Measurements from ENCODE around the gene APIP. TPM values are rescaled to one million over a fixed set of nuclear protein-coding genes. Genes with fewer than 3 reads are reported as not detected.

The APIP gene
- polyA plus RNA-seq, 1 donor (not counting 4 experiments of a cell fraction or from before 2014, with no cell fraction given) = 10.9 TPM

DNA sequence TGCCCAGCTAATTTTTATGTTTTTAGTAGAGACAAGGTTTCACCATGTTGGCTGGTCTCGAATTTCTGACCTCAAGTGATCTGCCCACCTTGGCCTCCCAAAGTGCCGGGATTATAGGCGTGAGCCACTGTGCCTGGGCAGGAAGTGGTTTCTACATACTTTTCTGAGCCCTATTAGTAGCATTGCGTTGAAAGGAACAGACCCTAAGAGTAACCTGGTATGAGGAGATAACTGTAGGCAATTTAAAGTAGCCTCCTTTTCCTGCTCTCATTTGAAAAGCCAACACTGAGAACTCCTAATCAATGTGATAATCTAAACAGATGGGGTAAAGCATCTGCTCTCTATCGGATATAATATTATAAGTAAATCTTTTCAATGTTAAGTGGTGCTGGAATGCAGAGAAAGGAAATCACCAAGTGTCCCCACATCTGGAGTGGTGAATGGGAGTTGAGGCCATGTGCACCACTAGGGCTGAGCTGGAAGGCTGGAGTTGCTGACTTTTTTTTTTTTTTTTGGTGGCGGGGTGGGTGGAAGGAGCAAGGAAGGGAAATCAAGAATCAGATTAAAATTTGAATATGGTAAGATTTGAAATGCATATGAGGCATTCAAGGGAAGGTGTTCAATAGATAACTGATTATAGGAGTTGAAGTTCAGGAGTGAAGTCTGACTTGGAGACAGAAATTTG, 20.9 kb upstream of the APIP start:
- H2AFZ ChIP-seq (ENCODE audit: control insufficient read depth, low read length) = no peak overlapping the region
- peaks cover 0 to 4% of the 10 kb centered on the region in 2 experiments for H3K36me3 ChIP-seq (ENCODE audit: control insufficient read depth in 2 of 2, extremely low read depth in 1 of 2, insufficient read depth in 2 of 2, low read length in 2 of 2)
- no peaks in the 10 kb centered on the region for H3K9me3 ChIP-seq (ENCODE audit: control insufficient read depth, low read depth, low read length)
- no peaks in the 10 kb centered on the region for H4K20me1 ChIP-seq (ENCODE audit: control insufficient read depth, extremely low read depth, insufficient read depth, low read length)
- H3K79me2 ChIP-seq (ENCODE audit: control insufficient read depth, insufficient read depth, low read length) = peaks cover 5% of the 10 kb centered on the region
- no peaks in the 10 kb centered on the region for H3K4me1 ChIP-seq (ENCODE audit: control insufficient read depth, extremely low read depth, insufficient read depth, low read length)
- no peak for TF ChIP-seq EZH2 (IDR thresholded peaks at IDR 0.05; ENCODE audit: low read length)
- TF ChIP-seq, protein P1, sequence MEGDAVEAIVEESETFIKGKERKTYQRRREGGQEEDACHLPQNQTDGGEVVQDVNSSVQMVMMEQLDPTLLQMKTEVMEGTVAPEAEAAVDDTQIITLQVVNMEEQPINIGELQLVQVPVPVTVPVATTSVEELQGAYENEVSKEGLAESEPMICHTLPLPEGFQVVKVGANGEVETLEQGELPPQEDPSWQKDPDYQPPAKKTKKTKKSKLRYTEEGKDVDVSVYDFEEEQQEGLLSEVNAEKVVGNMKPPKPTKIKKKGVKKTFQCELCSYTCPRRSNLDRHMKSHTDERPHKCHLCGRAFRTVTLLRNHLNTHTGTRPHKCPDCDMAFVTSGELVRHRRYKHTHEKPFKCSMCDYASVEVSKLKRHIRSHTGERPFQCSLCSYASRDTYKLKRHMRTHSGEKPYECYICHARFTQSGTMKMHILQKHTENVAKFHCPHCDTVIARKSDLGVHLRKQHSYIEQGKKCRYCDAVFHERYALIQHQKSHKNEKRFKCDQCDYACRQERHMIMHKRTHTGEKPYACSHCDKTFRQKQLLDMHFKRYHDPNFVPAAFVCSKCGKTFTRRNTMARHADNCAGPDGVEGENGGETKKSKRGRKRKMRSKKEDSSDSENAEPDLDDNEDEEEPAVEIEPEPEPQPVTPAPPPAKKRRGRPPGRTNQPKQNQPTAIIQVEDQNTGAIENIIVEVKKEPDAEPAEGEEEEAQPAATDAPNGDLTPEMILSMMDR (optimal IDR thresholded peaks at IDR 0.05 in 1 of 3, IDR thresholded peaks at IDR 0.05 in 1 of 3, conservative IDR thresholded peaks at IDR 0.05 in 1 of 3; ENCODE audit: extremely low read depth in 1 of 3, insufficient read depth in 2 of 3, low read length in 3 of 3) = no peak
- DNase-seq (ENCODE audit: low read depth, low spot score) (no peak), FAIRE-seq (no peak)
- H3K9ac ChIP-seq (ENCODE audit: control insufficient read depth, extremely low read depth, insufficient read depth, low read length) = no peak overlapping the region
- no peak overlapping the region for H3K4me3 ChIP-seq (ENCODE audit: control insufficient read depth in 2 of 3, extremely low read depth in 1 of 3, insufficient read depth in 2 of 3, low read depth in 1 of 3, low read length in 3 of 3)
- H3K9me1 ChIP-seq (ENCODE audit: control insufficient read depth, extremely low read depth, insufficient read depth, low read length) = no peaks in the 10 kb centered on the region
- dilution Hi-C loops (cut with MboI; ENCODE audit: extremely low pct_ligation_motif_present, low sequenced_read_pairs) = no loop called here
- no peaks in the 10 kb centered on the region for H3K27me3 ChIP-seq (ENCODE audit: control insufficient read depth, extremely low read depth, insufficient read depth, low read length)
- H3K4me2 ChIP-seq (ENCODE audit: control insufficient read depth, extremely low read depth, insufficient read depth, low read depth, low read length) = no peak overlapping the region
- no peak overlapping the region for H3K27ac ChIP-seq (ENCODE audit: control insufficient read depth, insufficient read depth, low read length)

DNA sequence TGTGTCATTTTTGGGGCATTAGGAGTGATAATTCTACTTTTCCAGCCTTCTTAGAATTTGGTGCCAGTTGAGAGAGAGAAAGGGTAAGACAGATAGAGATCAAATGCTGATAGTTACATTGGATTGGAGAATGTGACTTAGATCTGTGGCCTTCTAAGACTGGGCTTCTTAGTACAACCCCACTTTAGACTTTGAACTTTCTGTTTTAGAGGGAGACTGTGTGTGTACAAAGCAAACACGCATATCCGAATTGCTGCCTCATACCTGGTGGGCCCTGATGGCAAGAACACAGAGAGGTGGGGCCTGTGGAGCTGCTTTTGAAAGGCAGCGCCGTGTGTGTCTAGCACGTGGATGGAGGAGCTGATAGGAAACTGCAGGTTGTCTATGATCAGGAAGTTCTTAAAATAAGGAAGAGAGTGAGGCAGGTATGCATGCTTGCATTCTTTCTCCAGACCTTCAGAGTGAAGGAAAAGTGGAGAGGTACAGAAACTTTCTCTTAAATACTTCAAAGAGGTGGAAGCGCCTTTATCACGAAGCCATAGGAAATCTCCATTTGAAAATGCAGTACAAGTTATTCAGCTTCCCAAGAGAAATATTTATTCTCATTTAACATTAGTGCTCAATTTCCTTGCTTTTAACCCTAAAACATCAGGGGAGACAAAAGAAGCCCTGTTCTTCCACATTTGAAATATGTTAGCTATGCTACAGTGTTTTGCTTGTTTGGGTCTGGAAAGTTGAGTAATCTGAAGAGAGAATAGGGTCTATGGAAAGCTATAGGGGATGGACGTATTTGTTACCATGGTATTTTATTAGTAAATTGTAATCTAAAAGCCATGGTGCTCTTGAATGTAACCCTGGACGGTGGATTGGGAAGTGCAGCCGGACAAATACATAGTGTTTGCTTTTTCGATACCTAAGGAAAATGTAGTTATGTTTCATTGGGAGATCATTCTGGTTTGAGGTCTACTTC, 13.9 kb upstream of the APIP start:
- peaks cover 30% of the 10 kb centered on the region for H3K79me2 ChIP-seq (ENCODE audit: control insufficient read depth, insufficient read depth, low read length)
- H3K9me1 ChIP-seq (ENCODE audit: control insufficient read depth, extremely low read depth, insufficient read depth, low read length) = no peaks in the 10 kb centered on the region
- dilution Hi-C loops (cut with MboI; ENCODE audit: extremely low pct_ligation_motif_present, low sequenced_read_pairs) = no loop called here
- no peak overlapping the region for H2AFZ ChIP-seq (ENCODE audit: control insufficient read depth, low read length)
- H3K4me3 ChIP-seq (ENCODE audit: control insufficient read depth in 2 of 3, extremely low read depth in 1 of 3, insufficient read depth in 2 of 3, low read depth in 1 of 3, low read length in 3 of 3) = no peak overlapping the region
- peaks cover 0 to 4% of the 10 kb centered on the region in 2 experiments for H3K36me3 ChIP-seq (ENCODE audit: control insufficient read depth in 2 of 2, extremely low read depth in 1 of 2, insufficient read depth in 2 of 2, low read length in 2 of 2)
- no peak for FAIRE-seq
- peaks cover 12% of the 10 kb centered on the region for H3K4me1 ChIP-seq (ENCODE audit: control insufficient read depth, extremely low read depth, insufficient read depth, low read length)
- H4K20me1 ChIP-seq (ENCODE audit: control insufficient read depth, extremely low read depth, insufficient read depth, low read length) = no peaks in the 10 kb centered on the region
- no peak overlapping the region for H3K4me2 ChIP-seq (ENCODE audit: control insufficient read depth, extremely low read depth, insufficient read depth, low read depth, low read length)
- H3K27me3 ChIP-seq (ENCODE audit: control insufficient read depth, extremely low read depth, insufficient read depth, low read length) = no peaks in the 10 kb centered on the region
- DNase-seq (ENCODE audit: low read depth, low spot score) = no peak
- H3K27ac ChIP-seq (ENCODE audit: control insufficient read depth, insufficient read depth, low read length) = no peak overlapping the region
- no peak overlapping the region for H3K9ac ChIP-seq (ENCODE audit: control insufficient read depth, extremely low read depth, insufficient read depth, low read length)
- no peaks in the 10 kb centered on the region for H3K9me3 ChIP-seq (ENCODE audit: control insufficient read depth, low read depth, low read length)
- TF ChIP-seq EZH2 (IDR thresholded peaks at IDR 0.05; ENCODE audit: low read length) = no peak
- TF ChIP-seq, protein P1 (optimal IDR thresholded peaks at IDR 0.05 in 1 of 3, IDR thresholded peaks at IDR 0.05 in 1 of 3, conservative IDR thresholded peaks at IDR 0.05 in 1 of 3; ENCODE audit: extremely low read depth in 1 of 3, insufficient read depth in 2 of 3, low read length in 3 of 3) = no peak
